C4-2B (cell line): ENCODE data around the gene CAMK4.

Source experiments
- ZFX ChIP-seq: fragments of 450-650 bp; IDR thresholded peaks from 2 replicates; pipeline ENCODE4 v1.6.1; 2017
- TF ChIP-seq, protein P1 (sequence below): fragments of 450-650 bp; conservative IDR thresholded peaks from 2 replicates; pipeline ENCODE4 v1.5.1; 2017; ENCODE audit warnings: mild to moderate bottlenecking

- TF ChIP-seq, protein P1, sequence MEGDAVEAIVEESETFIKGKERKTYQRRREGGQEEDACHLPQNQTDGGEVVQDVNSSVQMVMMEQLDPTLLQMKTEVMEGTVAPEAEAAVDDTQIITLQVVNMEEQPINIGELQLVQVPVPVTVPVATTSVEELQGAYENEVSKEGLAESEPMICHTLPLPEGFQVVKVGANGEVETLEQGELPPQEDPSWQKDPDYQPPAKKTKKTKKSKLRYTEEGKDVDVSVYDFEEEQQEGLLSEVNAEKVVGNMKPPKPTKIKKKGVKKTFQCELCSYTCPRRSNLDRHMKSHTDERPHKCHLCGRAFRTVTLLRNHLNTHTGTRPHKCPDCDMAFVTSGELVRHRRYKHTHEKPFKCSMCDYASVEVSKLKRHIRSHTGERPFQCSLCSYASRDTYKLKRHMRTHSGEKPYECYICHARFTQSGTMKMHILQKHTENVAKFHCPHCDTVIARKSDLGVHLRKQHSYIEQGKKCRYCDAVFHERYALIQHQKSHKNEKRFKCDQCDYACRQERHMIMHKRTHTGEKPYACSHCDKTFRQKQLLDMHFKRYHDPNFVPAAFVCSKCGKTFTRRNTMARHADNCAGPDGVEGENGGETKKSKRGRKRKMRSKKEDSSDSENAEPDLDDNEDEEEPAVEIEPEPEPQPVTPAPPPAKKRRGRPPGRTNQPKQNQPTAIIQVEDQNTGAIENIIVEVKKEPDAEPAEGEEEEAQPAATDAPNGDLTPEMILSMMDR = no peak
- no peak for TF ChIP-seq ZFX
These were observed 293.8 kb downstream of the CAMK4 start for GRCh38 chr5:111517853-111518501.
